ENCODE data around the gene SSH2. TPM values are rescaled to one million over a fixed set of nuclear protein-coding genes. Genes with fewer than 3 reads are reported as not detected.

SSH2 gene
- total RNA-seq, 2 experiments from 2014 or later: 37.5 to 43.5 TPM

GRCh38 chr17:29611351-29612093 is 318.5 kb downstream of the SSH2 start:
- DNase-seq: no peak
- Mint-ChIP-seq H3K27ac (no peak overlapping the region), H3K36me3 (ENCODE audit: low read depth) (no peaks in the 10 kb centered on the region), H3K9me3 (no peaks in the 10 kb centered on the region), H3K4me3 (no peak overlapping the region), H3K27me3 (peaks cover 2% of the 10 kb centered on the region), H3K4me1 (ENCODE audit: low read depth) (peaks cover 28% of the 10 kb centered on the region)
- ChIA-PET POLR2A (interaction anchor here (0.6 to 1.2 kb wide), 6 partner anchors 17 to 37 kb away, joined by 3 read pairs; no protein-coding TSS in a partner anchor), CTCF (interaction anchor here (1.3 to 1.6 kb wide), 2 partner anchors 20 to 168 kb away, joined by 3 read pairs; no protein-coding TSS in a partner anchor)
- no peak for TF ChIP-seq CTCF (IDR thresholded peaks at IDR 0.05)
- intact Hi-C loops (cut with micrococcal nuclease): no loop called here
- ATAC-seq: no peak

- no peak overlapping the region for H3K4me3 Mint-ChIP-seq
These were observed 319.6 kb downstream of the SSH2 start for GRCh38 chr17:29610395-29610794.

GRCh38 chr17:29608986-29609385 is 321.0 kb downstream of the SSH2 start:
- H3K4me3 Mint-ChIP-seq: no peak overlapping the region
- CTCF ChIA-PET: interaction anchor here (1.0 to 1.6 kb wide), 3 partner anchors 9 to 170 kb away, joined by 3 to 15 read pairs (median 4); no protein-coding TSS in a partner anchor
- H3K9me3 Mint-ChIP-seq: no peaks in the 10 kb centered on the region
- no peak for DNase-seq
- no peaks in the 10 kb centered on the region for H3K27me3 Mint-ChIP-seq
- no peak for TF ChIP-seq CTCF (IDR thresholded peaks at IDR 0.05)
- ATAC-seq: no peak
- no peaks in the 10 kb centered on the region for H3K36me3 Mint-ChIP-seq (ENCODE audit: low read depth)
- POLR2A ChIA-PET: interaction anchor here (1.4 kb wide), 1 partner anchor 15 kb away, joined by 5 read pairs; no protein-coding TSS in a partner anchor
- H3K27ac Mint-ChIP-seq: no peak overlapping the region
- intact Hi-C loops (cut with micrococcal nuclease): no loop called here
- peaks cover 6% of the 10 kb centered on the region for H3K4me1 Mint-ChIP-seq (ENCODE audit: low read depth)

More at GRCh38 chr17:29610395-29610794, 319.6 kb downstream of the SSH2 start:
- no peaks in the 10 kb centered on the region for H3K36me3 Mint-ChIP-seq (ENCODE audit: low read depth)
- peaks cover 18% of the 10 kb centered on the region for H3K4me1 Mint-ChIP-seq (ENCODE audit: low read depth)
- no peak overlapping the region for H3K27ac Mint-ChIP-seq
- TF ChIP-seq CTCF (IDR thresholded peaks at IDR 0.05): no peak
- ATAC-seq (no peak), DNase-seq (no peak)
- no peaks in the 10 kb centered on the region for H3K9me3 Mint-ChIP-seq
- ChIA-PET CTCF (interaction anchor here (1.3 kb wide), 1 partner anchor 19 kb away, joined by 3 read pairs; no protein-coding TSS in a partner anchor), POLR2A (interaction anchor here (1.2 kb wide), 1 partner anchor 16 kb away, joined by 3 read pairs; no protein-coding TSS in a partner anchor)
- intact Hi-C loops (cut with micrococcal nuclease): no loop called here
- H3K27me3 Mint-ChIP-seq: no peaks in the 10 kb centered on the region

GRCh38 chr17:29607557-29608195 is 322.4 kb downstream of the SSH2 start:
- ChIA-PET CTCF (interaction anchor here (1.0 to 2.0 kb wide), 5 partner anchors 10 to 238 kb away, joined by 3 to 6 read pairs (median 4); no protein-coding TSS in a partner anchor), POLR2A (interaction anchor here (0.8 to 1.4 kb wide), 2 partner anchors 14 to 314 kb away, joined by 3 to 5 read pairs; partner anchors contain the start of gene NUFIP2)
- DNase-seq (no peak), ATAC-seq (no peak)
- Mint-ChIP-seq H3K4me1 (ENCODE audit: low read depth) (peaks cover 3% of the 10 kb centered on the region), H3K27me3 (no peaks in the 10 kb centered on the region), H3K36me3 (ENCODE audit: low read depth) (no peaks in the 10 kb centered on the region), H3K9me3 (no peaks in the 10 kb centered on the region), H3K4me3 (no peak overlapping the region), H3K27ac (no peak overlapping the region)
- TF ChIP-seq CTCF (IDR thresholded peaks at IDR 0.05): no peak
- intact Hi-C loops (cut with micrococcal nuclease): no loop called here
